ENCODE data around the gene KDM4C.

GRCh38 chr9:6897207-6897822 lies 139.5 kb downstream of the KDM4C start:
- TF ChIP-seq, protein P1, sequence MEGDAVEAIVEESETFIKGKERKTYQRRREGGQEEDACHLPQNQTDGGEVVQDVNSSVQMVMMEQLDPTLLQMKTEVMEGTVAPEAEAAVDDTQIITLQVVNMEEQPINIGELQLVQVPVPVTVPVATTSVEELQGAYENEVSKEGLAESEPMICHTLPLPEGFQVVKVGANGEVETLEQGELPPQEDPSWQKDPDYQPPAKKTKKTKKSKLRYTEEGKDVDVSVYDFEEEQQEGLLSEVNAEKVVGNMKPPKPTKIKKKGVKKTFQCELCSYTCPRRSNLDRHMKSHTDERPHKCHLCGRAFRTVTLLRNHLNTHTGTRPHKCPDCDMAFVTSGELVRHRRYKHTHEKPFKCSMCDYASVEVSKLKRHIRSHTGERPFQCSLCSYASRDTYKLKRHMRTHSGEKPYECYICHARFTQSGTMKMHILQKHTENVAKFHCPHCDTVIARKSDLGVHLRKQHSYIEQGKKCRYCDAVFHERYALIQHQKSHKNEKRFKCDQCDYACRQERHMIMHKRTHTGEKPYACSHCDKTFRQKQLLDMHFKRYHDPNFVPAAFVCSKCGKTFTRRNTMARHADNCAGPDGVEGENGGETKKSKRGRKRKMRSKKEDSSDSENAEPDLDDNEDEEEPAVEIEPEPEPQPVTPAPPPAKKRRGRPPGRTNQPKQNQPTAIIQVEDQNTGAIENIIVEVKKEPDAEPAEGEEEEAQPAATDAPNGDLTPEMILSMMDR (IDR thresholded peaks at IDR 0.05): no peak
- TF ChIP-seq EP300 (IDR thresholded peaks at IDR 0.05) (no peak), TP53 (CRISPR knock-in tag; IDR thresholded peaks at IDR 0.05) (no peak), ELK1 (IDR thresholded peaks at IDR 0.05; ENCODE audit: low read depth, low read length) (no peak), RFX5 (IDR thresholded peaks at IDR 0.05) (no peak), SMC3 (IDR thresholded peaks at IDR 0.05) (no peak), EHMT2 (IDR thresholded peaks at IDR 0.05; ENCODE audit: low read depth) (no peak), MAFK (IDR thresholded peaks at IDR 0.05; ENCODE audit: partially characterized antibody) (no peak), ESRRA (IDR thresholded peaks at IDR 0.05; ENCODE audit: borderline replicate concordance, low read length) (no peak), REST (IDR thresholded peaks at IDR 0.05) (no peak), NFE2L2 (conservative IDR thresholded peaks at IDR 0.05; ENCODE audit: low read length) (no peak), RCOR1 (IDR thresholded peaks at IDR 0.05; ENCODE audit: low read depth, low read length) (no peak), POLR2A (IDR thresholded peaks at IDR 0.05; ENCODE audit: low read length) (no peak)
- TF ChIP-seq, protein P2, sequence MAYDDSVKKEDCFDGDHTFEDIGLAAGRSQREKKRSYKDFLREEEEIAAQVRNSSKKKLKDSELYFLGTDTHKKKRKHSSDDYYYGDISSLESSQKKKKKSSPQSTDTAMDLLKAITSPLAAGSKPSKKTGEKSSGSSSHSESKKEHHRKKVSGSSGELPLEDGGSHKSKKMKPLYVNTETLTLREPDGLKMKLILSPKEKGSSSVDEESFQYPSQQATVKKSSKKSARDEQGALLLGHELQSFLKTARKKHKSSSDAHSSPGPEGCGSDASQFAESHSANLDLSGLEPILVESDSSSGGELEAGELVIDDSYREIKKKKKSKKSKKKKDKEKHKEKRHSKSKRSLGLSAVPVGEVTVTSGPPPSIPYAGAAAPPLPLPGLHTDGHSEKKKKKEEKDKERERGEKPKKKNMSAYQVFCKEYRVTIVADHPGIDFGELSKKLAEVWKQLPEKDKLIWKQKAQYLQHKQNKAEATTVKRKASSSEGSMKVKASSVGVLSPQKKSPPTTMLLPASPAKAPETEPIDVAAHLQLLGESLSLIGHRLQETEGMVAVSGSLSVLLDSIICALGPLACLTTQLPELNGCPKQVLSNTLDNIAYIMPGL (CRISPR knock-in tag; IDR thresholded peaks at IDR 0.05; ENCODE audit: borderline replicate concordance): no peak

Data from A549 (cell line).